EL (cell line): Measurements from ENCODE around the gene HSPA1L.
"Not testable (repeated sequence)": the region's sequence is repeated elsewhere in the genome, so short reads cannot be mapped to it uniquely, and the experiment has no call there.

Experiments
- DNase-seq: peaks from one replicate; pipeline ENCODE4 v3.0.0-alpha.2; 2016

HSPA1L gene

DNA sequence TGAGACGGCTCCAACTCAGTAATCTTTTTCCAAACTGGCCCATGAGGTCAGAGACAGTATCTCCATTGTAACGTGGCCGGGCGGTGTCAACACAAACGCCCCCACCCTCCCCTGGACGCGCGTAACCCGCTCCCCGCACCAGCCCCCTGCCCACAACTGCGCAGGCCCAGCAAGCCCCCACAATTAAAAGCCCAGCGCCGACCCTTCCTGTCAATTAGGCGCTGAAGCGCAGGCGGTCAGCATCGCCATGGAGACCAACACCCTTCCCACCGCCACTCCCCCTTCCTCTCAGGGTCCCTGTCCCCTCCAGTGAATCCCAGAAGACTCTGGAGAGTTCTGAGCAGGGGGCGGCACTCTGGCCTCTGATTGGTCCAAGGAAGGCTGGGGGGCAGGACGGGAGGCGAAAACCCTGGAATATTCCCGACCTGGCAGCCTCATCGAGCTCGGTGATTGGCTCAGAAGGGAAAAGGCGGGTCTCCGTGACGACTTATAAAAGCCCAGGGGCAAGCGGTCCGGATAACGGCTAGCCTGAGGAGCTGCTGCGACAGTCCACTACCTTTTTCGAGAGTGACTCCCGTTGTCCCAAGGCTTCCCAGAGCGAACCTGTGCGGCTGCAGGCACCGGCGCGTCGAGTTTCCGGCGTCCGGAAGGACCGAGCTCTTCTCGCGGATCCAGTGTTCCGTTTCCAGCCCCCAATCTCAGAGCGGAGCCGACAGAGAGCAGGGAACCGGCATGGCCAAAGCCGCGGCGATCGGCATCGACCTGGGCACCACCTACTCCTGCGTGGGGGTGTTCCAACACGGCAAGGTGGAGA is at the start of gene HSPA1L, which contains the start of gene HSPA1A:
TSS of gene HSPA1L (minus strand) at position 259 of the 814 bp plus-strand sequence. CDS start 3,311 bp downstream, outside the sequence.
TSS of gene HSPA1A (plus strand) at position 519 of the 814 bp plus-strand sequence. CDS start at position 733, 214 bp downstream.
- DNase-seq, result peak; percentile 97

DNA sequence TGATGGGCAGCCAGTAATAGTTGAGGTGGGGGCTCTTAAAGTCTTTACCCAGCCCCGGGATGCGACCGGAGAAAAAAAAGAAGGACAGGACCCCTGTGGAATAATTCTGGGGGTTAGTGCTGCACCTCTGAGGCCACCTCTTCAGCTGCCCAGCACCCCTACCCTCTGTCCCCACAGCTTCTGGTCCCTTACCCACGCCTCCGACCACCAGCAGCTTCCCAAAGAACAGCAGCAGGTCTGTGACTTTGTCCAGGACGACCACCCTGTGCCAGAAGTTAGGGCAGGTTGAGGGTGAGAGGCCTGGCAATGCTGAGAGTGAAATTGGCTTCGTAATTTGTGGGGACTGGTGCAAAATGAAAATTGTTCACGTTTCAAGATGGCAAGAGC is 49.7 kb upstream of the HSPA1L start:
- DNase-seq, result no peak

DNA sequence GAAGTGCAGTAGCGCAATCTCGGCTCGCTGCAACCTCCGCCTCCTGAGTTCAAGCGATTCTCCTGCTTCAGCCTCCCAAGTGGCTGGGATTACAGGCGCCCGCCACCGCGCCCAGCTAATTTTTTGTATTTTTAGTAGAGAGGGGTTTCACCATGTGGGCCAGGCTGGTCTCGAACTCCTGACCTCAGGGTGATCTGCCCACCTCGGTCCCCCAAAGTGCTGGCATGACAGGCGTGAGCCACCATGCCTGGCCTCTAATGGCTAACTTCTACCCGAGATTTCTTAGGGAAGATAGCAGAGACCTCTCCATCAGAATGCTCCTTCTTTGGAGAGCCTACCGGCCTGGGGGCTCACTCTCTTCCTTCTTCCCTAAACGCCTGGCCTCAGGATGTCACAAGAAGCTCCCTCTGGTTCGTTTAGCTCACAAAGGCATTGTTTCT is 49.1 kb upstream of the HSPA1L start:
- DNase-seq, result not testable (repeated sequence)

DNA sequence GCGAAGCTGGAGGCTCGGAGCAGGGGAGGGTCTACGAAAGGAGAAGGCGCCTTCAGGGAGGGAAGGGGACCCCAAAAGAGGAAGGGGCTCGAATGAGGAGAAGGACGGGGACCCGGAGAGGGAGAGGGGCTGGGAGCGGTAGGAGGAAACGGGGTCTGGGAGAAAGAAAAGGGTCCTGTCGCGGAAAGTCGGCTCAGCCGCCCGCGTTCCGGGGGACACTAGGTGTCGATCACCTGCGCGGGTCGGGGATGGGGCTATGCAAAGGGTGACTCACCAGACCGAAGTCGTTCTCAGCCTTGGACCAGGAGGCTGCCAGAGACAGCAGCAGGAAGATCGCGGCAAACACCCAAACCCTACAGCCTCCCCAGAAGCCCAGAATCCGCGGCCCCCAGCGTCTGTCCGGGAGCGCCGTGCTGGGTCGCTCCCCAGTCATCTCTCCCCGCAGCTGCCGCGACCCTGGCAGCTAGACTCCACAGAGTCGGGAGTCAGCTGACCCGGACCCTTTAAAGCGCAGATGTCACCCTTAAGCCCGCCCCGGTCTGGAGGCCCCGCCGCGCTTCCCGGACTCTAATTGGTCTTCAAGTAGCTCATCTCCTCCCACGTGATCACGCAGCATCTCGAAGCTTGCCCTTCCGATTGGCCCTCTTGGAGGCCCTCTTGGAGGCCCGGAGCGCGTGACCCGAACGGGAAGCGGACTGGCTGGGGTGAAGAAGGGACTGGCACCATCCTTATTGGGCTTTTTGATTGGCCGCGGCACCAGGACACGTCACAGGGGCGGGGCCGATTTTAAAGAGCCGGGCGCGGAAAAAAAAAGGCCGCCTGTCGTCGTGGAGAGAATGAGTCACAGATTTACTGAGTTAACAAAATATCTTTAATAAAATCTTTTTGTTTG is 47.5 kb upstream of the HSPA1L start, which contains the start of gene NEU1:
TSS of gene NEU1 (minus strand) at position 478 of the 892 bp plus-strand sequence. CDS start at position 433, 45 bp downstream.
- peak; percentile 100 for DNase-seq

DNA sequence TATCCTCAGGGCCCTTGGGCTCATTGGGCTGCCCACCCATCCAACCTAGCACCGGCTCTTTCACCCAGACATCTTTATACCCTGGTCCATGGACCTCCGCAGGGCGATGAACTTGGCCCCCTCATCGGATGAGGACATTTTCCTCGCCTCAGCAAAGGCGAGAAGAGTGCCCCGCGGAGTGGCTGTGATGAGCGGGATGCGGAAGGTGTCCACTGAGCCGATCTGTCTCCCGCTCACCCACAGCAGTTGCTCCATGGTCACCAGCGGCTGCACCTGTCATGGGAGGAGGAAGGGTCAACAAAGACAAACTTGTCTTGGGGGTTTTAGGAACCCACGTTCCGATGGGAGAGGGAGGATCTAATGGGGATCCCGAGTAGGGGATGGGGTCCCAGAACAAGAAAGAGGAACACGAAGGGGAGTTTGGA is 46.8 kb upstream of the HSPA1L start:
- DNase-seq, result no peak

DNA sequence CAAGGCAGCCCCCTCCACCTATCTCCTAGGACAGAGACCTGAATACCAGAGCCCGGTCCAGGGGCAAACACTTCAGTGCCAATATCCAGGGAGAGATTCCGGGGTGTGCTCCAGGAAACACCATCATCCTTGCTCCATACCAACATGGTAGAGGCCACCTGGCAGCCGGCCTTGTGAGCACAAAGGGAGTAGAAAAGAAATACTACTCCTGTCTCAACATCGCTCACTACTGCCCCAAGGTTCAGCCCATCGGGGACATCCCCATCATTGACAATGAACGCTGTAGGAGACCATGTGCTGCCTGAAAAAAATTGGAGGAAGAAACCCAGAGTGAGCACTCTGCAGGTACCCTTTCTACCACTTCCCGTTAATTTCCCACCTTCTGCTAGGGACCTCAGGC is 46.1 kb upstream of the HSPA1L start:
- no peak for DNase-seq

DNA sequence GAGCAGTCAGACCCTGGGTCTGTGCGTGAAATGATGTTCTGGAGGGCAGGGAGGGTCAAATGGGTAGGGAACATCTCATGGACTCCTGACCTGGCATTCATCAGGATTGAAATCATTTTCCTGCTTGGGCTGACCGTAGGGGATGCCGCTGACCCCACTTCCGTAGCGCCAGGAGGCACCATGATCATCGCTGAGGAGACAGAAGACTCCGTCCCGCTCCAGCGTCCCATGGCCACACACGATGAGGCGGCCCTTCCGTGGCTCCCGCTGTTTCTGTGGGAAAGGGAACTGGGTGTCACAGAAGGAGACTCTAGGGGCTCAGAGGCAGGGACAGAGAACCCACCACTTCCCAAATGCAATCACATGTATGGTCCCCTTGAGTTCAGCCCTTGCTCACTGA is 45.3 kb upstream of the HSPA1L start:
- no peak for DNase-seq

DNA sequence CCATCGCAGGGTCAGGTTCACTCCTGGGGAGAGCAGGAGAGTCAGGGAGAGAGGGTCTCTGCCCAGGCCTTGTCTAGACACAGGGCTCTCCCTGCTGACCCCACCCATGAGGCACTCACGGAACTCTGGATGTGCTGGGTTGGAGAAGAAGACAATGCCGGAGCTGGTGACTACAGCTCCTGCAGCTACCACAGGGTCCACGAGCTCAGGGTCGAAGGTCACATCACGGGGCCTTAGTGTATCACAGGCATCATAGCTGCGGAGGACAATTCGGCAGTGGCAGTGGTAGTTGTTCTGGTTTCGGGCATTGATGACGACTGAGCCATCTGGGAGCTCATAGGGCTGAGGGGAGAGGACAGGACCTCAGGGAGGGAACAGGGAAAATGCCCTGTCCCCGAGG is 44.8 kb upstream of the HSPA1L start:
- no peak for DNase-seq

DNA sequence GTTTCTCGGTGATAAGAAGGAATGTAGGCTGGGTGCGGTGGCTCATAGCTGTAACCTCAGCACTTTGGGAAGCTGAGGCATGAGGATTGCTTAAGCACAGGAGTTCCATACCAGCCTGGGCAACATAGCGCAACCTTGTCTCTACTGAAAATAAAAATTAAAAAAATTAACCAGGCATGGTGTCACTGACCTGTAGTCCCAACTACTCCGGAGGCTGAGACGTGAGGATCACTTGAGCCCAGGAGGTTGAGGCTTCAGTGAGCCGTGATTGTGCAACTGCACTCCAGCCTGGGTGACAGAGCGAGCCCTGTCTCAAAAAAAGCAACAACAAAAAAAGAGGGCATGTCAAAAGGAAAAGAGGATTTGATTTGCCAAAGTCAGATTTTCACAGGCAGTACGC is 43.6 kb upstream of the HSPA1L start:
- no peak for DNase-seq

DNA sequence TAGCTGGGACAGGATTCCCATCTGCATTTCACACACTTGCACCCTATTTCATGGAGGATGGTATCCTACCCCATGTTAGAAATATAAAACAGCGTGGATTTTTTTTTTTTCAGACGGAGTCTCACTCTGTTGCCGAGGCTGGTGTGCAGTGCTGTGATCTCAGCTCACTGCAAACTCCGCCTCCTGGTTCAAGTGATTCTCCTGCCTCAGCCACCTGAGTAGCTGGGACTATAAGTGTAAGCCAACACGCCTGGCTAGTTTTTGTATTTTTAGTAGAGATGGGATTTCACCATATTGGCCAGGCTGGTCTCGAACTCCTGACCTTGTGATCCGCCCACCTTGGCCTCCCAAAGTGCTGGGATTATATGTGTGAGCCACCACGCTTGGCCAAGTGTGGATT is 42.7 kb upstream of the HSPA1L start:
- not testable (repeated sequence) for DNase-seq

DNA sequence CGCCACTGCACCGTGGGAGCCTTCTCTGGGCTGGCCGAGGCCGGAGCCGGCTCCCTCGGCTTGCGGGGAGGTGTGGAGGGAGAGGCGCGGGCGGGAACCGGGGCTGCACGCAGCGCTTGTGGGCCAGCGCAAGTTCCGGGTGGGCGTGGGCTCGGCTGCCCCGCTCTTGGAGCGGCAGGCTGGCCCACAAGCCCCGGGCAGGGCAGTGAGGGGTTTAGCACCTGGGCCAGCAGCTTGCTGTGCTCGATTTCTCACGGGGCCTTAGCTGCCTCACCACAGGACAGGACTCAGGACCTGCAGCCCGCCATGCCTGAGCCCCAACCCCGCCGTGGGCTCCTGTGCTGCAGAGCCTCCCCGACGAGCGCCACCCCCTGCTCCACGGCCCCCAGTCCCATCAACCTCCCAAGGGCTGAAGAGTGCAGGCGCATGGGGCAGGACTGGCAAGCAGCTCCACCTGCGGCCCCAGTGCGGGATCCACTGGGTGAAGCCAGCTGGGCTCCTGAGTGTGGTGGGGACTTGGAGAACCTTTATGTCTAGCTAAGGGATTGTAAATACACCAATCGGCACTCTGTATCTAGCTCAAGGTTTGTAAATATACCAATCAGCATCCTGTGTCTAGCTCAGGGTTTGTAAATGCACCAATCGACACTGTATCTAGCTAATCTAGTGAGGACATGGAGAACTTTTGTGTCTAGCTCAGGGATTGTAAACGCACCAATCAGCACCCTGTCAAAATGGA is 37.1 kb upstream of the HSPA1L start:
- not testable (repeated sequence) for DNase-seq

DNA sequence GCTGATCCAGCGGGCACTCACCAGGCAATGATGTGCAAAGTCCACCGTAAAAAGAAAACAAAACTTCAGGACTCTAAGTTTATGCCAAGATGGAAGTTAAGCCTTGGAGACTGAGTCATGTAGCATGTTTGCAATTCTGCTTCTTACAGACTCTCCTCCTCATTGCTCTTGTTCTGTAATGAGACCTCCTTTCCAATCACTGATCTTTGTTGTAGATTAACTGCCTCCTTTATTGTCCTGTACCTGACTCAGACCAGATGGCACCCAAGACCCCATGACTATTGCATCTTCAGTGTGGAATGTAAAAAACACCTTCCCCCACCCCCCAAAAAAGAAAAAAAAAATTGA is 36.4 kb upstream of the HSPA1L start:
- DNase-seq, result no peak

DNA sequence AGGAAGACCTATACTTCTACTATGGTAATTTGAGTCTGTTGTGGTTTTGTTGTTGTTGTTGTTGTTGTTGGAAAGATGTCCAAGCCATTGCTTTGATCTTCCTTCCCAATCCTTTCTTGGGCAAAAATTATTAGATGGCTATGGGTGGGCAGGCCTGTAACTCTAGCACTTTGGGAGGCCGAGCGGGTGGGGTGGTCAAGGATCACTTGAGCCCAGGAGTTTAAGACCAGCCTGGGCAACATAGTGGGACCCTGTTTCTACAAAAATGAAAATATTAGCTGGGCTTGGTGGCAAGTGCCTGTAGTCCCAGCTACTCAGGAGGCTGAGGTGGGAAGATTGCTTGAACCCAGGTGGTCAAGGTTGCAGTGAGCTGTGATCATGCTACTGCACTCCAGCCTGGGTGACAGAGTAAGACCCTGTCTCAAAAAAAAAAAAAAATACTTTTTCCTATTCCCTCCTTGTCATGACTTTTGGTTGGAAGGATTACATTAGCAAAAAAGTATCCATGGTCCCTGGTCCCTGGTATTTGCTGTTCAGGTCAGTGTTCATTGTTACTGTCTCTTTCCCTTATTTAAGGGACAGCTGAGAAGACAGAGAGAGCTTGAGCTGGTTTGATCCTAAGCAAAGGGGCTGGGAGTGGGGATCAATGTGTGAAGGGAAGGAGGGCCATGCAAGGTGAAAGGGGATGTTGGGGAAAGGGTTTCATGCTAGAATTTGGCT is 35.8 kb upstream of the HSPA1L start:
- DNase-seq, result no peak

DNA sequence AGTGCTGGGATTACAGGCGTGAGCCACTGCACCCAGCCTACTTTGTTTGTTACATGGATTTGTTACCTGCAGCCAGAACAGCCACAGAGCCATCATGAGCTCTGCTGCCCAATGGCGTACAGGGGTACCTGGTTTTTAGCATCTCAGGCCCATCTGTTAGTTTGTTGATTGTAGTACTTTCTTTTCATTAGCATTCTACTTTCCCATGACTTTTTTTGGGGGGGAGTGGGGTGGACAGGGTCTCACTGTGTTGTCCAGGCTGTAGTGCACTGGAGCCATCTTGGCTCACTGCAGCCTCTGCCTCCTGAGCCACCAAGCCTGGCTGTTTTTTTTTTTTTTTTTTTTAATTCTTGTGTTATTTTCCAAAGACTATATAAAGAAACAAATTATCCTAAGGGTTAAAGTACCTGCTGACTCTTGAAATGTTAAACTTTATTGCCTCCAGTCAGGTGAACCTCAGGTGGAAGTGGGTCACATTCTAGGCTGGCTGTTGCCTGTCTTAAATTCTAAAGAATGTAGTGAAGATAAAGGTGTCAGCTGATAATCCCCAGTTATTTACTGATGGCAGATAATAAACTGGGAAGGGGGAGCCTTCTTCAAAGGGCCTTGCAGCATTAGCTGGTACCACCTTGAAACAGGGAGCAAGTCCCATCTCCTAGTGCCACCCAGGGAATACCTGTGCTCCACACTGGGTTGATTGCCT is 32.3 kb upstream of the HSPA1L start:
- DNase-seq, result no peak

DNA sequence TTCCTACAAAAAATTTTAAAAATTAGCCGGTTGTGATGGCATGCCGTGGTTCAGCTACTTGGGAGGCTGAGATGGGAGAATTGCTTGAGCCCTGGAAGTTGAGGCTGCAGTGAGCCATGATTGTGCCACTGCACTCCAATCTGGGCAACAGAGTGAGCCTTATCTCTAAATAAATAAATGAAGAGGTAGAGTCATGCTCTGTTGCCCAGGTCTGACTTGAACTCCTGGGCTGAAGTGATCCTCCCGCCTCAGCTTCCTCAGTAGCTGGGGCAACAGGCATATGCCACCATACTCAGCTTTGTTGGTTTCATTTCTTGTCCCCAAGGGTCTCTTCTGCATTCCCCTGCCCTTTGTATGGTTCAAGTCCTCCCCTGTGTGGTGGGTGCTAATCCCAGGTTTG is 29.4 kb upstream of the HSPA1L start:
- DNase-seq, result no peak

DNA sequence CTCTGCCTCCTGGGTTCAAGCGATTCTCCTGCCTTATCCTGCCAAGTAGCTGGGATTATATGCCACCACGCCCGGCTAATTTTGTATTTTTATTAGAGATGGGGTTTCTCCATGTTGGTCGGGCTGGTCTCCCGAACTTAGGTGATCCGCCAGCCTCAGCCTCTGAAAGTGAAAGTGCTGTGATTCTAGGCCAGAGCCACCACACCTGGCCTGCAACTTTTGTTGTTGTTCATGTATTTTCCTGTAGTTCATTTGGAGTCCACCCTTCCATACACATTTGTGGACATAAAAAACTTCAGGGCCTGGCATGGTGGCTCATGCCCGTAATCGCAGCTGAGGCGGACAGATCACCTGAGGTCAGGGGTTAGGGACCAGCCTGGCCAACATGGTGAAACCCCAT is 27.0 kb upstream of the HSPA1L start:
- DNase-seq, result no peak

DNA sequence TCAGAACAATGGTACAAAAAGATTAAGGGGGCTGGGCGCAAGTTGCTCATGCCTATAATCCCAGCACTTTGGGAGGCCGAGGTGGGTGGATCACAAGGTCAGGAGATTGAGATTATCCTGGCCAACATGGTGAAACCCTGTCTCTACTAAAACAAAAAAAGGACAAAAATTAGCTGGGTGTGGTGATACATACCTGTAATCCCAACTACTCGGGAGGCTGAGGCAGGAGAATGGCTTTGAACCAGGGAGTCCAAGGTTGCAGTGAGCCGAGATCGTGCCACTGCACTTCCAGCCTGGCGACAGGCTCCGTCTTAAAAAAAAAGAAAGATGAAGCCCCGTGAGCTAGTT is 24.7 kb upstream of the HSPA1L start:
- DNase-seq, result not testable (repeated sequence)

DNA sequence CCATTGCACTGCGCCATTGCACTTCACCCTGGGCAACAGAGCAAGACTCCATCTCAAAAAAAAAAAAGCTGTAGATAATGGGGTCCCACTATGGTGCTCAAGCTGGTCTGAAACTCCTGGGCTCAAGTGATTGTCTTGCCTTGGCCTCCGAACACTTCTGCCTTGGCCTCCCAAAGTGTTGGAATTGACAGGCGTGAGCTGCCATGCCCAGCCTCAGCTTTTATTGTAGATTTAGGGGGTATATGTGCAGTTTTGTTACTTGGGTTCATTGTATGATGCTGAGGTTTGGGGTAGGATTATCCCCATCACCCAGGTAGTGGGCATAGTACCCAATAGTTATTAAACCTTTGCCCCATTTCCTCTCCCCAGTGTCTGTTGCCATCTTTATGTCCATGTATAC is 23.9 kb upstream of the HSPA1L start:
- no peak for DNase-seq

DNA sequence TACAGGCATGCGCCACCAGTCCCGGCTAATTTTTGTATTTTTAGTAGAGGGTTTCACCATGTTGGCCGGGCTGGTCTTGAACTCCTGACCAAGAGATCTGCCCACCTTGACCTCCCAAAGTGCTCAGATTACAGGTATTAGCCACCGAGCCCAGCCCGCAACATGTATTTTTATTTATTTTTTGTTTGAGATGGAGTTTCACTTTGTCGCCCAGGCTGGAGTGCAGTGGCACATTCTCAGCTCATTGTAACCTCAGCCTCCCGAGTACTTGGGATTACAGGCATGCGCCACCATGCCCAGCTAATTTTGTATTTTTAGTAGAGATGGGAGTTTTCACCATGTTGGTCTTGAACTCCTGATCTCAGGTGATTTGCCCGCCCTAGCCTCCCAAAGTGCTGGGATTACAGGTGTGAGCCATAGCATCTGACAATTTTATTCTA is 23.1 kb upstream of the HSPA1L start:
- not testable (repeated sequence) for DNase-seq

DNA sequence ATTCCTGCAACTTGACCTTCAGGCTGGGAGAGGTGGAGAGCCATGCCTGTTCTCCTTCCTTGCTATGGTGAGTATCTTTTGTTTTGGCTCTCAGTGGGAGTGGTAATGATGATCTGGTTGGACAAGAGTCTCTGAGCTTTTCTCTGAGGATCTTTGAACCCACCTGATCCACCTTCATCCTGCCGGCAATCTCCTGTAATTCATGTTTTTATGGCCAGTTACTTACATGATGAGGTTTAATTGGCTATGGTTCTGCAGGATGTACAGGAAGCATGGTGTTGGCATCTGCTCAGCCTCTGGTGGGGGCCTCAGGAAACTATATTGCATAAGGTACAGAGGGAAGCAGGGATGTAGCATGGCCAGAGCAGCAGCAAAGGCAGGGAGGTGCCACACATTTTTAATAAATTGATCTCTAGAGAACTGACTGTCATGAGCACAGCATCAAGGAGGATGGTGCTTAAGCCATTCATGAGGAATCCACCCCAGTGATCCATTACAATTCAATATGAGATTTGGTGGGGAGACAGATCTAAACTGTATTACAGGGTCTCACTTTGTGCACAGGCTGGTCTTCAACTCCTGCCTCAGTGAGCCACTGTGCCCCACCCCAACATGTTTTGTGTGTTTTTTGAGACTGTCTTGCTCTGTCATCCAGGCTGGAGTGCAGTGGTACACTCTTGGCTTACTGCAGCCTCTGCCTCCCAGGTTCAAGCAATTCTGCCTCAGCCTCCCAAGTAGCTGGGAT is 22.5 kb upstream of the HSPA1L start:
- DNase-seq, result no peak
